HG03045 (cell line): ENCODE data around the gene ZNF3.
"Not testable (repeated sequence)": the region's sequence is repeated elsewhere in the genome, so short reads cannot be mapped to it uniquely, and the experiment has no call there.

Source experiments
- ATAC-seq: cut with Tn5 transposase; IDR thresholded peaks from one replicate; pipeline ENCODE4 v1.9.1; 2021; ENCODE audit warnings: mild to moderate bottlenecking, moderate library complexity; ENCODE audit not compliant: unreplicated experiment

The ZNF3 gene

DNA sequence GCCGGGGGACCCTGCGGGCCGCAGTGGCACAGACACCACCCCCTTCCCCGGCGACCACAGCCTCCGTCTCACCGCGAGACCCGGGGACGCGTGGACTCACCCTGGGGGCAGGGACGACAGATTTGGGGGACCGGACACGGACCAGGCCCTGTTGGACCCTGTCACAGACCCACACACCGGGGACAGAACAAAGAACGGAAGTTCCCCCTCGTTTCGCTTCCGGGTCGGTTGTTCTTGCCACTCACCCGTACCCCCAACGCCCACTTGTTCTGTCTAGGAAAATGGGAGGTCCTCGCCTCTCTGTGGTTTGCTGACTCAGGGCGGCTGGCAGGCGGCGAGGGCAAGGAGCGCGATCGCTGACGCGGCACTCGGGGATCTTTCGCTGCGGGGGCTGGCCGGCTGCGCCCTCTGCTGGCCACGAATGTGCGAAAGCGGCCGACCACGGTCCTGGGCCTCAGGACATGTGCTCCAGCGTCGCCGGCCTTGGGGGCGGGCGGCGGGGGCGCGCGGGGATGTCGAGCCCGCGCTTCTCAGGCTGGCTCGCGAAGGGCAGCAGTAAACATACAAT is at the start of gene ZNF3:
Gene ZNF3, minus strand, starts transcription at position 189 of the 568 bp plus-strand sequence. CDS start 4,366 bp downstream, outside the sequence.
- ATAC-seq, result peak; percentile 90

- ATAC-seq, result no peak
Measured at GRCh38 chr7:100130608-100131453, 49.3 kb upstream of the ZNF3 start.

DNA sequence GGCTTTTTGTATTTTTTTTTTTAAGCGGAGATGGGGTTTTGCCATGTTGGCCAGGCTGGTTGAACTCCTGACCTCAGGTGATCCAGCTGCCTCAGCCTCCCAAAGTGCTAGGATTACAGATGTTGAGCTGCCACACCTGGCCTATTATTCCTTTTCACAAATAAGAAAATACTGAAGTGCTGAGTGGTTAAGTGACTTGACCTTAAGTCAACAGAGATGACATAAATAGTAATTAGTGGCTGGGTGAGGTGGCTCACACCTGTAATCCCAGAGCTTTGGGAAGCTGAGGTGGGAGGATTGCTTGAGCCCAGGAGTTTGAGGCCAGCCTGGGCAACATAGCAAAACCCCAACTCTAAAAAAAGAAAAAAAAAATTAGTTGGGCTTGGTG is 48.7 kb upstream of the ZNF3 start:
- not testable (repeated sequence) for ATAC-seq

GRCh38 chr7:100128637-100128963 is 47.1 kb upstream of the ZNF3 start:
- no peak for ATAC-seq

DNA sequence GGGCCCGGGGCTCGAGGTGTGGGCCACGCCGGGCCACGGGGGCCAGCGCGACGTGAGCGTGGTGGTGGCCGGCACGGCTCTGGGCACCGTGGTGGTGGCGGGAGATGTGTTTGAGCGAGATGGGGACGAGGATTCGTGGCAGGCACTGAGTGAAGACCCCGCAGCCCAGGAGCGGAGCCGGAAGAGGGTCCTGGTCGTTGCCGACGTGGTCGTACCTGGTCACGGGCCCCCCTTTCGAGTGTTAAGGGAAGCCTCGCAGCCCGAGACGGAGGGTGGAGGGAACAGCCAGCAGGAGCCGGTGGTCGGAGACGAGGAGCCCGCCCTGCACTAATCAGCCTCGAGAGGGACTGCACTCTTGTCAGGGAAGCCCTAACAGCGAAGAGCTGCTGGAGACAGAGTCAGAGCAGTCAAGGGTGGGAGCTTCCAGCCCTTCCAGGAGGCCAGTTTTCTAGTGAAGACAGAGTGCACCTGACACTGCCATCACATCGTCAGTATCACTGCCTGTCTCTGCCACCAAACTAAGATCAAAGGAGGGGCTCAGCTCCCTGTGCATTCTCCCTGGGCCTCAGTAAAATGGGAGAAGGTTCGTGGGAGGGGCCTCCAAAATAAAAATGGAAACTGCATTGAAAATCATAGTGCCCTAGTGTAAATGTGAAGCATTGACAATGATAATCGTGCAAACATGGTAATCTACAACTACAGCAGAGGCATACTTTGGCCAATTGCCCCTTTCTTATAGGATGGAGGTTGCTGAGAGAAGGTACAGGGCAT is 46.5 kb upstream of the ZNF3 start:
- no peak for ATAC-seq

DNA sequence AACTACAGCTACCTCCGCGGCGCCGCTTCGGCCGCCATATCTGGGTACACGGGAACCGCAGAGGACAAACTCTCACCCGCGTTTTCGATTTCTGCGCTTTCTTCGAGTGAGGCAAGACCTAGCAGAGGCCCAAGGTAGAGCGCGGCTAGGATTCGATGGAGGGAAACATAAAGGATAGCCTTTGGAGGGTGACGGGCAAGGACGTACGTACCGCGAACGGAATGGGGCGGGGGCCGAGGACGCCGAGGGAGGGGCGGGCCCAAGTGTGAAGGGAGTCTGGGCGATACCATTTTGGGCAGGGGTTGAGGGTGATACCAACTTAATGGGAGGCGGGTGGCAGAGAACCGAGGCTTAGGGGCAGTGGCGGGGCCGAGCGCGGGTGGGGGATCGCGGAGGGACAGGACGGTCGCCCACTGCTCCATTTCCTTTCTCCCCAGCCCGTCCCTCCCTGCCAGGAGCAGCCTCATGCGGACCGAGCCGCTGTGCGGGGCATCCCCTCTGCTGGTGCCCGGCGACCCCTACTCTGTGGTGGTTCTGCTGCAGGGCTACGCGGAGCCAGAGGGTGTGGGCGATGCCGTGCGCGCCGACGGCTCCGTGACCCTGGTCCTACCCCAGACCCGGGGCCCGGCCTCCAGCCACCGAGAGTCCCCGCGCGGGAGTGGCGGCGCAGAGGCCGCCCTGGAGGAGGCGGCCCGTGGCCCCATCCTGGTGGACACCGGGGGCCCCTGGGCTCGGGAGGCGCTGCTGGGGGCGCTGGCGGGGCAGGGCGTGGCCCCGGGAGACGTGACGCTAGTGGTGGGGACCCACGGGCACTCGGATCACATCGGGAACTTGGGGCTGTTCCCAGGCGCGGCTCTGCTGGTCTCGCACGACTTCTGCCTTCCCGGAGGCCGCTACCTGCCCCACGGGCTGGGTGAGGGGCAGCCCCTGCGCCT is 45.7 kb upstream of the ZNF3 start, which contains the start of gene MBLAC1:
Gene MBLAC1, plus strand, starts transcription at position 37 of the 935 bp plus-strand sequence. Its CDS starts 429 bp downstream, at position 466.
- peak; percentile 68 for ATAC-seq

DNA sequence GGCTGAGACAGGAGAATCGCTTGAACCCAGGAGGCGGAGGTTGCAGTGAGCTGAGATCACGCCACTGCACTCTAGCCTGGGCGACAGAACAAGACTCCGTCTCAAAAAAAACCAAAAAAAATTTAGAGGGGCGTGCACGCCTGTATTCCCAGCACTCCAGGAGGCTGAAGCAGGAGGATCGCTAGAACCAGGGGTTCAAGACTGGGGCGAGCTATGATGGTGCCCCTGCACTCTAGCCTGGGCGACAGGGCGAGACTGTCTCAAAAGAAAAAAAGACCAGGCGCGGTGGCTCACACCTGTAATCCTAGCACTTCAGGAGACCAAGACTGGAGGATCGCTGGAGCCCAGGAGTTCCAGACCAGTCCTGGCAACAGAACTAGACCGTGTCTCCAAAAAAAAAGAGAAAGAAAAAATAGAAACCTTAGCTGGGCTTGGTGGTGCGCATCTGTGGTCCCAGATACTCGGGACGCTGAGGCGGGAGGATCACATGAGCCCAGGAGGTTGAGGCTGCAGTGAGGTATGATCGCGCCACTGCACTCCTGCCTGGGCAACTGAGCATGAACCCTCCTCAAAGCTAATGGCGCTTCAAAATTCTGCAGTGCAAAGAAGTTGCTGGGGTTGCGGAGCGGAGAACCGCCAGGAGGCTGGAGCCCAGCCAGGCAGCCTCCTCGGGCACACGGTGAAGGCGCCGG is 44.9 kb upstream of the ZNF3 start:
- peak; percentile 25 for ATAC-seq

GRCh38 chr7:100124301-100125230 is 43.0 kb upstream of the ZNF3 start:
- no peak for ATAC-seq

DNA sequence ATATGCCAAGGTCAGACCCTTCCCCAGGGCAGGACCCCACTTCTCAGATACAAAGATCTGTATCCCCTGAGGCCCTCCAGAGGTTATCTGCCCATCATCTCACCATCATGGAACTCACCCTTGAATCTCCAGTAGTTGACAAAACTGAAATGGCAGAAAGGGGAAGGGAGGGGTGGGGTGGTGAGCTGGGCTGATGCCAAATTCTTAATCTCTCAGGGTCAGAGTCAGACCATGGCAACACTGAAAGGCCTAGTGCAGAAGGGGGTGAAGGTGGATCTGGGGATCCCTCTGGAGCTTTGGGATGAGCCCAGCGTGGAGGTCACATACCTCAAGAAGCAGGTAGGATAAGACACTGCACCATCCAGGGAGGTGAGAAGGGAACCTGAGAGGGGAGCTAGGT is 41.0 kb upstream of the ZNF3 start:
- ATAC-seq, result no peak

GRCh38 chr7:100122067-100122466 is 40.5 kb upstream of the ZNF3 start:
- ATAC-seq, result no peak

GRCh38 chr7:100120733-100121036 is 39.2 kb upstream of the ZNF3 start:
- ATAC-seq, result no peak

DNA sequence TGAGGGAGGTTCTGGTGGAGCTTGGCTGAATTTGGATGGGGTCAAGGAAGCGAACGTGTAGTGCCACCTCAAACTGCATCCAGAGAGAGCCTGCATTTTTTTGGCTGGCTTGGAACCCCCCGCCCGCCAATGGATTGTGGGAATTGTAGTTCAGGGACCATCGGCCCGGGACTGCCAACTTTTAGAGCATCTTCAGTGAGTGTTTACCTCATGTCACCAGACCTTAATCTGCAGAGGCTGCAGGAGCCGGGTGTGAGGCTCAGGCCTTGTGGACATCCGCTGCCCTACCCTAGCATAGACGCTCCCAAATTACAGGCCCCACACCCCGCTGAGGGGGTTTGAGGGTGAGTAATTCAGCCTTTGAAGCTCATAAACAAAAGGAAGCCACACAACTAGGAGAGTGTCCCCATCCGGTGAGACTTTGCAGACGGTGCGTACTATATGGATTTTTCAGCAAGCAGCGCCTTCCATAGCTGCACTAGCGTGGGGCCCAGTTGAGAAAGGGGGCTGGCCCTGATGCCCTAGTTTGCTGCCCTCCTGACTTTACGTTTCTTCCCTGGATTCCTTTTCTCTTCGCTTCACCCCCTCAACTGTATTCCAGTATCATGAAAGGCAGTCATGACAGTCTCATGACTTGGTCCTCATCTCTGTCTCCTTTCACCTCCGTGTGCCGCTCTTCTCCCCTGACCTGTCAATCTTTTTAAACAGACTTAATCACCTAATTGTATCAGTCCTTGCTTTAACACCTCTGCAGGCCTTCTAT is 38.6 kb upstream of the ZNF3 start:
- peak; percentile 29 for ATAC-seq

DNA sequence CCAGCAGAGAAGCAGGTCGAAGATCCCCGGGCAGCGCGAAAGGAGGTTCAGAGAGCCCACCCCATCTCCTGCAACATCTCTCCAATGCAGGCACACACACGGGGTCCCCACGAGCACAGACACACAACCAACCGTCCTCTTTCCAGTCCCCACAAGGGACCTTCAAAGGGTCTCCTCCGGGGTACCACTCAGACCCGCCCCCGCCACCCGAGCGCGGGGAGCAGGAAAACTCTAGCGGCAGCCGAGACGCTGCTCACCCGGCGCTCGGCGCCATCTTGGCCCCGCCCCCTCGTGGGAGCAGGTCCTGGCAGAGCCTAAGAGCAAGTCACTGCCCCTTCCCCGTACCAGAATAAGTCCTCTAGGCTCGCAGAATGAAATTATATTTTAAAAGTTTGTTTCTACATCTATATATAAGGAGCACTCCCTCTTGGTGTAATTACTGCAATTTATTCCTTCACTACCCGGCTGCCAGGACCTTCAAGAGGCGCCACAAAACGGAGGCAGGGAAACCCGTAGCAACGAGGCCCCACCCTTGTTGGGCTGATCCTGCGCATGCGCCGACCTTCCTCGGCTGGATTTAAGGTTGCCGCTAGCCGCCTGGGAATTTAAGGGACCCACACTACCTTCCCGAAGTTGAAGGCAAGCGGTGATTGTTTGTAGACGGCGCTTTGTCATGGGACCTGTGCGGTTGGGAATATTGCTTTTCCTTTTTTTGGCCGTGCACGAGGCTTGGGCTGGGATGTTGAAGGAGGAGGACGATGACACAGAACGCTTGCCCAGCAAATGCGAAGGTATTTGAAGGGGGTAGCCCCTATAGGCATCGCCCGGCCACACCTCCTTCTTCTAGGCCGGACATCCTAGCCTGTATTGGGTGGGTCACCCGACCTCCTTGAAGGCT is 37.8 kb upstream of the ZNF3 start, which contains the start of the genes CNPY4 and TAF6:
Gene CNPY4, plus strand, starts transcription at position 563 of the 898 bp plus-strand sequence. Its CDS starts 111 bp downstream, at position 674.
Gene TAF6, minus strand, starts transcription at position 287 of the 898 bp plus-strand sequence. CDS start 5,149 bp downstream, outside the sequence.
- peak; percentile 72 for ATAC-seq

- no peak for ATAC-seq
Measured at GRCh38 chr7:100118388-100119071, 37.0 kb upstream of the ZNF3 start.

- ATAC-seq, result no peak
Measured at GRCh38 chr7:100115026-100115425, 33.5 kb upstream of the ZNF3 start.

DNA sequence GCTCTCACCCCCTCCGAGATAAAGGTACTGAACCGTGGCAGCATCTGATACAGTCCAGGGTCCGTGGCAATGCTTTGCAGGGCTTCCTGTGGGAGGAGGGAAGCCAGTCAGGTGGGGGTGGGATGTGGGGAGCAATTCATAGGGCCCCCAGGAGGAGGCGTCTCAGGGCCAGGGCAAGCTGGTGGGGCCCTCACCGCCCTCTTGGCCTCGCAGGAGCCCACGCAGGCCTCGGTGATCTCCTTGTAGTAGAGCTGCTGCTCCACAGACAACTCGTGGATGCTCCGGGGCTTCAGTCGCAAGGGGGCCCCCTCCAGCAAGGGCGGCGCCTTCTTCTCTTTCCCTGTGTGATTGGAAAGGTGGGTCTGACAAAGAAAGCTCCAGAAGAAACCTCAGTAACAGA is 30.4 kb upstream of the ZNF3 start:
- no peak for ATAC-seq
